Gastrocnemius medialis (tissue), 4 donors: ENCODE data around the gene GOPC.
"Not testable (repeated sequence)": the region's sequence is repeated elsewhere in the genome, so short reads cannot be mapped to it uniquely, and the experiment has no call there.

ENCODE experiments used
- POLR2A ChIP-seq, 2 donors: fragments of 450-650 bp; IDR thresholded peaks; one replicate each; pipeline ENCODE4 v1.6.1; 2017; ENCODE audit warnings: antibody characterized with exemption in 2 of 2, mild to moderate bottlenecking in 2 of 2, moderate library complexity in 2 of 2
- TF ChIP-seq, protein P1 (sequence below), 5 experiments: fragments of 450-650 bp in 3 of 5; fragments of 200-600 bp in 2 of 5; sonication (generic) in 2 of 5; IDR thresholded peaks in 4 of 5; conservative IDR thresholded peaks in 1 of 5; 1 replicate in 4 of 5; 2 replicates in 1 of 5; pipeline ENCODE4 v1.5.1; 2016 to 2019; ENCODE audit warnings: antibody characterized with exemption in 5 of 5, mild to moderate bottlenecking in 3 of 5, moderate library complexity in 3 of 5

DNA sequence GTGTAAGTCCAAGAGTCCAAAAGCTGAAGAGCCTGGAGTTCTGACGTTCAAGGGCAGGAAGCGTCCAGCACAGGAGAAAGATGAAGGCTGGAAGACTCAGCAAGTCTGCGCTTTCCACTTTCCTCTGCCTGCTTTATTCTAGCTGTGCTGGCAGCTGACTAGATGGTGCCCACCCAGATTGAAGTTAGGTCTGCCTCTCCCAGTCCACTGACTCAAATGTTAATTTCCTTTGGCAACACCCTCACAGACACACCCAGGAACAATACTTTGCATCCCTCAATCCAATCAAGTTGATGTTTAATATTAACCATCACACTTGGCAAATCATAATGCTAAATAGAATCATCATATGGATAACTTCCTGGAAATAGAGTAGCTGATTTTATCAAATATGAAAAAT, 49.7 kb upstream of the GOPC start:
- TF ChIP-seq, protein P1, sequence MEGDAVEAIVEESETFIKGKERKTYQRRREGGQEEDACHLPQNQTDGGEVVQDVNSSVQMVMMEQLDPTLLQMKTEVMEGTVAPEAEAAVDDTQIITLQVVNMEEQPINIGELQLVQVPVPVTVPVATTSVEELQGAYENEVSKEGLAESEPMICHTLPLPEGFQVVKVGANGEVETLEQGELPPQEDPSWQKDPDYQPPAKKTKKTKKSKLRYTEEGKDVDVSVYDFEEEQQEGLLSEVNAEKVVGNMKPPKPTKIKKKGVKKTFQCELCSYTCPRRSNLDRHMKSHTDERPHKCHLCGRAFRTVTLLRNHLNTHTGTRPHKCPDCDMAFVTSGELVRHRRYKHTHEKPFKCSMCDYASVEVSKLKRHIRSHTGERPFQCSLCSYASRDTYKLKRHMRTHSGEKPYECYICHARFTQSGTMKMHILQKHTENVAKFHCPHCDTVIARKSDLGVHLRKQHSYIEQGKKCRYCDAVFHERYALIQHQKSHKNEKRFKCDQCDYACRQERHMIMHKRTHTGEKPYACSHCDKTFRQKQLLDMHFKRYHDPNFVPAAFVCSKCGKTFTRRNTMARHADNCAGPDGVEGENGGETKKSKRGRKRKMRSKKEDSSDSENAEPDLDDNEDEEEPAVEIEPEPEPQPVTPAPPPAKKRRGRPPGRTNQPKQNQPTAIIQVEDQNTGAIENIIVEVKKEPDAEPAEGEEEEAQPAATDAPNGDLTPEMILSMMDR (IDR thresholded peaks at IDR 0.05 in 4 of 5, conservative IDR thresholded peaks at IDR 0.05 in 1 of 5) = not testable (repeated sequence)
- TF ChIP-seq POLR2A (IDR thresholded peaks at IDR 0.05) = not testable (repeated sequence)
